Activated CD8-positive, alpha-beta T cell treated with anti-CD3 and anti-CD28 coated beads for 36 hours (primary cell): Measurements from ENCODE around the gene YY2. TPM values are rescaled to one million over a fixed set of nuclear protein-coding genes. Genes with fewer than 3 reads are reported as not detected.
A peak's percentile ranks its signal among the peaks of the same experiment; 100 is the strongest.

Experiments
- ATAC-seq: fragments of 200-7000 bp; cut with Tn5 transposase; one replicate; pipeline ENCODE4 v1.10.0; 2021; ENCODE audit warnings: mild to moderate bottlenecking, moderate library complexity
- CTCF ChIA-PET: fragments of 350-600 bp; sonication (Branson Sonifier 250); formaldehyde crosslinking; loops from one replicate; lab custom pipeline; 2021; ENCODE audit warnings: antibody characterized with exemption; lab: Charles Lee
- POLR2A ChIA-PET: fragments of 350-600 bp; sonication (Branson Sonifier 250); formaldehyde crosslinking; loops from one replicate; lab custom pipeline; 2021; ENCODE audit warnings: antibody characterized with exemption; lab: Charles Lee
- DNase-seq: peaks from one replicate; pipeline ENCODE4 v3.0.0-alpha.2; 2020
- H3K27ac Mint-ChIP-seq: one replicate; pipeline ENCODE4 v1.8.0; 2021; ENCODE audit warnings: mild to moderate bottlenecking, mixed read lengths
- H3K27me3 Mint-ChIP-seq: one replicate; pipeline ENCODE4 v1.8.0; 2021; ENCODE audit warnings: mixed read lengths
- H3K36me3 Mint-ChIP-seq: one replicate; pipeline ENCODE4 v1.8.0; 2021; ENCODE audit warnings: low read depth, mixed read lengths
- H3K4me1 Mint-ChIP-seq: one replicate; pipeline ENCODE4 v1.8.0; 2021; ENCODE audit warnings: low read depth, mixed read lengths
- H3K4me3 Mint-ChIP-seq: one replicate; pipeline ENCODE4 v1.8.0; 2021; ENCODE audit warnings: mild to moderate bottlenecking, moderate library complexity, mixed read lengths
- H3K9me3 Mint-ChIP-seq: one replicate; pipeline ENCODE4 v1.8.0; 2021; ENCODE audit warnings: mixed read lengths
- intact Hi-C: fragments of 100-400 bp; cut with micrococcal nuclease; formaldehyde crosslinking; loops from one replicate; pipeline ENCODE4 v1.10.0; 2022
- total RNA-seq, 2 experiments: library from RNA; stranded (reverse); gene quantifications; one replicate each; pipeline ENCODE4 v1.2.3, GENCODE V29; 2021
- TF ChIP-seq, protein P1 (sequence below): fragments of 200-600 bp; IDR thresholded peaks from one replicate; pipeline ENCODE4 v1.8.0; 2022; ENCODE audit warnings: antibody characterized with exemption, mild to moderate bottlenecking

The YY2 gene
- total RNA-seq, 2 experiments from 2014 or later, result 2.0 to 2.3 TPM

GRCh38 chrX:21838937-21839333, 16.9 kb upstream of the YY2 start:
- intact Hi-C loops, result loop anchor here (10.0 kb wide), 1 partner anchor 106 kb away; the partner anchor contains the start of gene SMS
- no peaks in the 10 kb centered on the region for H3K9me3 Mint-ChIP-seq
- ChIA-PET POLR2A (interaction anchor here (1.1 to 1.6 kb wide), 3 partner anchors 13 to 134 kb away, joined by 3 to 5 read pairs (median 4); no protein-coding TSS in a partner anchor), CTCF (interaction anchor here (1.4 kb wide), 1 partner anchor 145 kb away, joined by 4 read pairs; no protein-coding TSS in a partner anchor)
- TF ChIP-seq, protein P1, sequence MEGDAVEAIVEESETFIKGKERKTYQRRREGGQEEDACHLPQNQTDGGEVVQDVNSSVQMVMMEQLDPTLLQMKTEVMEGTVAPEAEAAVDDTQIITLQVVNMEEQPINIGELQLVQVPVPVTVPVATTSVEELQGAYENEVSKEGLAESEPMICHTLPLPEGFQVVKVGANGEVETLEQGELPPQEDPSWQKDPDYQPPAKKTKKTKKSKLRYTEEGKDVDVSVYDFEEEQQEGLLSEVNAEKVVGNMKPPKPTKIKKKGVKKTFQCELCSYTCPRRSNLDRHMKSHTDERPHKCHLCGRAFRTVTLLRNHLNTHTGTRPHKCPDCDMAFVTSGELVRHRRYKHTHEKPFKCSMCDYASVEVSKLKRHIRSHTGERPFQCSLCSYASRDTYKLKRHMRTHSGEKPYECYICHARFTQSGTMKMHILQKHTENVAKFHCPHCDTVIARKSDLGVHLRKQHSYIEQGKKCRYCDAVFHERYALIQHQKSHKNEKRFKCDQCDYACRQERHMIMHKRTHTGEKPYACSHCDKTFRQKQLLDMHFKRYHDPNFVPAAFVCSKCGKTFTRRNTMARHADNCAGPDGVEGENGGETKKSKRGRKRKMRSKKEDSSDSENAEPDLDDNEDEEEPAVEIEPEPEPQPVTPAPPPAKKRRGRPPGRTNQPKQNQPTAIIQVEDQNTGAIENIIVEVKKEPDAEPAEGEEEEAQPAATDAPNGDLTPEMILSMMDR, result no peak
- peak overlapping the region; percentile 89 for H3K27ac Mint-ChIP-seq
- peaks cover 8% of the 10 kb centered on the region for H3K36me3 Mint-ChIP-seq
- no peaks in the 10 kb centered on the region for H3K27me3 Mint-ChIP-seq
- H3K4me3 Mint-ChIP-seq, result peak overlapping the region; percentile 81
- peaks cover 9% of the 10 kb centered on the region for H3K4me1 Mint-ChIP-seq
- ATAC-seq, result no peak
- DNase-seq, result no peak

DNA sequence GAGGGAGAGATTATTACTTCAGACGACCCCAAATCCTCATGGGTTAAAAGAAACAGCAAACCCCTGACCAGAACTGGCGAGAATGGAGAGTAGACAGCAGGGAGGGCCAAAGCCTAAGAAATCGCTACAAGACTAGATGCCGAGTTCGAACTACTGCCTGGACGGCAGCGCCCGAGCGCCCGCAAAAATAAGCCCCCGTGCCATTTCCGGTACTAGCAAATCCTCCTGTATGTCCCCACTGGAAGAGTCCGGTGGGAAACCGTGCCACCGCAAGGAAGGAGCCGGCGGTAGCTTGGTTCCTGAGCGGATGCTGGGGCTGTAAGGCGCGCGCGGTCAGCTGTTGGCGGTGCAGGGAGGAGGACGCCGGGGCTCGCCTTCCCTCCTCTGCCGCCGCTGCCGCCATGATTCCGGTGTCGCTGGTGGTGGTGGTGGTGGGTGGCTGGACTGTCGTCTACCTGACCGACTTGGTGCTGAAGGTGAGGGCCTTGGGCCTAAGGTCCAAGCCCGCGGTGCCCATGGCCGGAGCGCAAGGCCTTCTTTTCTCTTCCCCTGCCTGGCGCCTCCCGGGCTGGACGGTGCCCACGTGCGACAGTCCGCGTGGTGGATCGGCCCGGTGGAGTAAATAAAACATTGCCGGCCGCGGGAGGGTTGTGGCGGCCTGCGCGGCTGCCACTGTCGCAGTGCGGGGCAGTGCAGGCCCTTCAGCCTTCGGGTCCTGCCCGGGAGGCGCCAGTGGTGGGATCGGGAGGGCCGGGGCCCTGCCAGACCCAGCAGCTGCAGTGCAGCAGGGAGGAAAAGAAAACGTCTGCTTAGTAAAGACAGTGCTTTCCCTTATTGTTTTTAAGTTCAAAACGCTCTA, 16.2 kb upstream of the YY2 start, which contains the start of gene MBTPS2:
Gene MBTPS2 (plus strand): TSS at position 284 of the 859 bp plus-strand sequence. CDS start 118 bp downstream, at position 402.
- Mint-ChIP-seq H3K4me1 (peaks cover 9% of the 10 kb centered on the region), H3K36me3 (peaks cover 8% of the 10 kb centered on the region), H3K9me3 (no peaks in the 10 kb centered on the region), H3K27ac (peak within 1 kb of the TSS; percentile 89), H3K4me3 (peak within 1 kb of the TSS; percentile 81), H3K27me3 (no peaks in the 10 kb centered on the region)
- intact Hi-C loops, result loop anchor here (10.0 kb wide), 1 partner anchor 105 kb away; the partner anchor contains the start of gene SMS
- DNase-seq (peak; percentile 86), ATAC-seq (peak; percentile 94)
- TF ChIP-seq, protein P1, result no peak
- CTCF ChIA-PET, result interaction anchor here (1.4 kb wide), 1 partner anchor 144 kb away, joined by 4 read pairs; no protein-coding TSS in a partner anchor
- POLR2A ChIA-PET, result interaction anchor here (0.6 to 1.6 kb wide), 5 partner anchors 13 to 1625 kb away, joined by 3 to 5 read pairs (median 3); no protein-coding TSS in a partner anchor

- intact Hi-C loops, result no loop called here
- CTCF ChIA-PET, result no interaction called here
- ATAC-seq, result peak; percentile 3
These were observed 15.6 kb upstream of the YY2 start for GRCh38 chrX:21840193-21840545.

GRCh38 chrX:21843179-21843578, 12.6 kb upstream of the YY2 start:
- no peak overlapping the region for H3K4me3 Mint-ChIP-seq
- H3K27ac Mint-ChIP-seq, result no peak overlapping the region
- ChIA-PET POLR2A (no interaction called here), CTCF (no interaction called here)
- ATAC-seq (no peak), DNase-seq (no peak)
- intact Hi-C loops, result no loop called here
- peaks cover 11% of the 10 kb centered on the region for H3K4me1 Mint-ChIP-seq
- no peaks in the 10 kb centered on the region for H3K9me3 Mint-ChIP-seq
- H3K36me3 Mint-ChIP-seq, result peaks cover 23% of the 10 kb centered on the region
- TF ChIP-seq, protein P1, result no peak
- no peaks in the 10 kb centered on the region for H3K27me3 Mint-ChIP-seq

More at GRCh38 chrX:21840193-21840545, 15.6 kb upstream of the YY2 start:
- H3K27me3 Mint-ChIP-seq, result no peaks in the 10 kb centered on the region
- DNase-seq, result peak; percentile 35
- H3K4me1 Mint-ChIP-seq, result peaks cover 10% of the 10 kb centered on the region
- H3K27ac Mint-ChIP-seq, result peak overlapping the region; percentile 89
- peak overlapping the region; percentile 81 for H3K4me3 Mint-ChIP-seq
- H3K36me3 Mint-ChIP-seq, result peaks cover 9% of the 10 kb centered on the region
- TF ChIP-seq, protein P1, result no peak
- no peaks in the 10 kb centered on the region for H3K9me3 Mint-ChIP-seq
- POLR2A ChIA-PET, result interaction anchor here (0.6 to 1.5 kb wide), 3 partner anchors 133 to 1626 kb away, joined by 3 to 5 read pairs (median 3); no protein-coding TSS in a partner anchor
